Measurements from ENCODE around the gene RAPH1.
"Not testable (repeated sequence)": the region's sequence is repeated elsewhere in the genome, so short reads cannot be mapped to it uniquely, and the experiment has no call there.

Gene RAPH1

GRCh38 chr2:203532957-203533658 is 2.0 kb downstream of the RAPH1 start:
- H3K4me2 ChIP-seq (ENCODE audit: low read length), result peak overlapping the region; percentile 73
- H3K27ac ChIP-seq, result no peak overlapping the region
- H3K4me1 ChIP-seq, result peaks cover 7% of the 10 kb centered on the region
- no peak overlapping the region for H3K9ac ChIP-seq
- H3K9me3 ChIP-seq (ENCODE audit: control insufficient read depth, low read length), result no peaks in the 10 kb centered on the region
- no peaks in the 10 kb centered on the region for H3K79me2 ChIP-seq
- H3K4me3 ChIP-seq (ENCODE audit: low read depth, low read length), result peak overlapping the region; percentile 43
- H2AFZ ChIP-seq, result peak overlapping the region; percentile 8
- no peak for TF ChIP-seq CTCF (IDR thresholded peaks at IDR 0.05)
- H3K27me3 ChIP-seq (ENCODE audit: control insufficient read depth, insufficient read depth, low read length), result no peaks in the 10 kb centered on the region
- H3K36me3 ChIP-seq (ENCODE audit: control insufficient read depth, insufficient read depth, low read length), result no peaks in the 10 kb centered on the region

GRCh38 chr2:203527719-203528118 is 7.4 kb downstream of the RAPH1 start:
- no peak for TF ChIP-seq CTCF (IDR thresholded peaks at IDR 0.05)

GRCh38 chr2:203513268-203513667 is 21.8 kb downstream of the RAPH1 start:
- H3K27me3 ChIP-seq (ENCODE audit: control insufficient read depth, insufficient read depth, low read length); H3K79me2 ChIP-seq; H2AFZ ChIP-seq; H3K36me3 ChIP-seq (ENCODE audit: control insufficient read depth, insufficient read depth, low read length); H3K27ac ChIP-seq; H3K4me3 ChIP-seq (ENCODE audit: low read depth, low read length); H3K9ac ChIP-seq; H3K4me1 ChIP-seq; H3K9me3 ChIP-seq (ENCODE audit: control insufficient read depth, low read length); H3K4me2 ChIP-seq (ENCODE audit: low read length): not testable (repeated sequence)

More at GRCh38 chr2:203527719-203528118, 7.4 kb downstream of the RAPH1 start:
- Histone ChIP-seq H3K27me3 (ENCODE audit: control insufficient read depth, insufficient read depth, low read length) (no peaks in the 10 kb centered on the region), H3K79me2 (peaks cover 2% of the 10 kb centered on the region), H3K4me2 (ENCODE audit: low read length) (no peak overlapping the region), H3K4me3 (ENCODE audit: low read depth, low read length) (no peak overlapping the region), H3K27ac (no peak overlapping the region), H3K4me1 (no peaks in the 10 kb centered on the region), H3K9ac (no peak overlapping the region), H2AFZ (no peak overlapping the region), H3K36me3 (ENCODE audit: control insufficient read depth, insufficient read depth, low read length) (no peaks in the 10 kb centered on the region), H3K9me3 (ENCODE audit: control insufficient read depth, low read length) (no peaks in the 10 kb centered on the region)

- Histone ChIP-seq H3K9me3 (ENCODE audit: control insufficient read depth, low read length) (no peaks in the 10 kb centered on the region), H3K9ac (no peak overlapping the region), H3K27ac (no peak overlapping the region), H3K4me3 (ENCODE audit: low read depth, low read length) (no peak overlapping the region), H3K4me2 (ENCODE audit: low read length) (no peak overlapping the region), H3K36me3 (ENCODE audit: control insufficient read depth, insufficient read depth, low read length) (no peaks in the 10 kb centered on the region), H3K79me2 (peaks cover 14% of the 10 kb centered on the region), H3K4me1 (no peaks in the 10 kb centered on the region), H2AFZ (no peak overlapping the region), H3K27me3 (ENCODE audit: control insufficient read depth, insufficient read depth, low read length) (no peaks in the 10 kb centered on the region)
- TF ChIP-seq CTCF (IDR thresholded peaks at IDR 0.05), result no peak
Measured at GRCh38 chr2:203510941-203511305, 24.2 kb downstream of the RAPH1 start.

GRCh38 chr2:203510256-203510940 is 24.7 kb downstream of the RAPH1 start:
- Histone ChIP-seq H3K27me3 (ENCODE audit: control insufficient read depth, insufficient read depth, low read length) (no peaks in the 10 kb centered on the region), H3K36me3 (ENCODE audit: control insufficient read depth, insufficient read depth, low read length) (no peaks in the 10 kb centered on the region), H3K79me2 (peaks cover 15% of the 10 kb centered on the region), H3K4me3 (ENCODE audit: low read depth, low read length) (no peak overlapping the region), H3K4me2 (ENCODE audit: low read length) (no peak overlapping the region), H2AFZ (no peak overlapping the region), H3K4me1 (no peaks in the 10 kb centered on the region), H3K27ac (no peak overlapping the region), H3K9me3 (ENCODE audit: control insufficient read depth, low read length) (no peaks in the 10 kb centered on the region), H3K9ac (no peak overlapping the region)
- no peak for TF ChIP-seq CTCF (IDR thresholded peaks at IDR 0.05)

- H3K4me3 ChIP-seq (ENCODE audit: low read depth, low read length); H3K27me3 ChIP-seq (ENCODE audit: control insufficient read depth, insufficient read depth, low read length); H3K4me2 ChIP-seq (ENCODE audit: low read length); H3K9me3 ChIP-seq (ENCODE audit: control insufficient read depth, low read length); H3K9ac ChIP-seq; H2AFZ ChIP-seq; H3K4me1 ChIP-seq; H3K27ac ChIP-seq; H3K36me3 ChIP-seq (ENCODE audit: control insufficient read depth, insufficient read depth, low read length): not testable (repeated sequence)
- H3K79me2 ChIP-seq, result peaks cover 10% of the 10 kb centered on the region
Measured at GRCh38 chr2:203503460-203503859, 31.6 kb downstream of the RAPH1 start.

Data from parathyroid adenoma (tissue), 2 donors.